GM12892 (cell line): ENCODE results near the gene HADH.
"Not testable (repeated sequence)": the region's sequence is repeated elsewhere in the genome, so short reads cannot be mapped to it uniquely, and the experiment has no call there.

ENCODE experiments used
- POLR2A ChIP-seq: IDR thresholded peaks from 2 replicates; pipeline ENCODE4 v1.6.1; 2011; ENCODE audit warnings: low read depth, low read length, control low read depth
- POLR2AphosphoS5 ChIP-seq: IDR thresholded peaks from 2 replicates; pipeline ENCODE4 v1.6.1; 2011; ENCODE audit warnings: low read depth, low read length, control low read depth
- TAF1 ChIP-seq: IDR thresholded peaks from 2 replicates; pipeline ENCODE4 v1.6.1; 2011; ENCODE audit warnings: low read depth, mild to moderate bottlenecking, control low read depth, low read length, borderline replicate concordance

DNA sequence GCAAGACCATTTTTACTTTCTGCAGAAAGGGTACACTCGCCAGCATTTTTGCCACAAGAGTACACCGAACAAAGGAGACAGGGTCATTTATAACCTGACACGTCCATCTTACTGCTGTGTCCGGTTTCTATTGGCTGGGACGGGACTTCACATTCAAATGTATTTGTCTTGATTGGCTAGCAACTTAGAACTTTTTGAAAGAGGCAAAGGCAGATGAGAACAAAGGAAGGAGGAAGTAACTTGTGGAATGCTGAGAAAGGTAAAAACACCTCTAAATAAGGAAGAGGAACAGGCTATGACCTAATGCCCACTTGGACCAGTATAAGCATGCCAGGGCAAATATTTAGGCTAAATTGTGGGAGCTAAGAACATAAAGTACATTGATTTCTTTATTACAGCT lies 22.7 kb downstream of the HADH start:
- TF ChIP-seq POLR2A, TAF1, POLR2AphosphoS5: not testable (repeated sequence)
